Astrocyte of the cerebellum (primary cell): ENCODE data around the gene PDGFRA.

Source experiments
- DNase-seq: peaks from one replicate; pipeline ENCODE4 v3.0.0-alpha.2; 2011; ENCODE audit warnings: low read depth
- H3K4me3 ChIP-seq: 2 replicates; pipeline ENCODE4 v1.5.1; 2011; ENCODE audit warnings: mild to moderate bottlenecking, low read depth, low read length, moderate library complexity
- CTCF ChIP-seq: IDR thresholded peaks from 2 replicates; pipeline ENCODE4 v1.5.1; 2012; ENCODE audit warnings: low read length, low read depth, moderate library complexity, mild to moderate bottlenecking; ENCODE audit errors: missing control alignments
- in situ Hi-C: cut with HindIII; loops from 2 replicates; pipeline ENCODE4 v1.10.0; 2017; ENCODE audit warnings: low sequenced_read_pairs

Gene PDGFRA

GRCh38 chr4:54278216-54278615 is 49.1 kb downstream of the PDGFRA start:
- no peak for DNase-seq
- TF ChIP-seq CTCF, result no peak
- H3K4me3 ChIP-seq, result no peak overlapping the region
- in situ Hi-C loops, result no loop called here

GRCh38 chr4:54281054-54281766 is 52.1 kb downstream of the PDGFRA start:
- no peak overlapping the region for H3K4me3 ChIP-seq
- peak; percentile 95 for DNase-seq
- in situ Hi-C loops, result no loop called here
- no peak for TF ChIP-seq CTCF

GRCh38 chr4:54282837-54283236 is 53.7 kb downstream of the PDGFRA start:
- TF ChIP-seq CTCF, result no peak
- in situ Hi-C loops, result no loop called here
- no peak for DNase-seq
- no peak overlapping the region for H3K4me3 ChIP-seq

GRCh38 chr4:54289316-54289715 is 60.2 kb downstream of the PDGFRA start:
- no peak overlapping the region for H3K4me3 ChIP-seq
- in situ Hi-C loops, result no loop called here
- no peak for DNase-seq
- no peak for TF ChIP-seq CTCF

- no peak for DNase-seq
- no peak overlapping the region for H3K4me3 ChIP-seq
- in situ Hi-C loops, result no loop called here
- no peak for TF ChIP-seq CTCF
Observed at GRCh38 chr4:54290980-54291379, 61.9 kb downstream of the PDGFRA start.

GRCh38 chr4:54296548-54297203 is 67.6 kb downstream of the PDGFRA start:
- DNase-seq, result no peak
- in situ Hi-C loops, result no loop called here
- H3K4me3 ChIP-seq, result no peak overlapping the region
- TF ChIP-seq CTCF, result no peak
